GM19240 (cell line): ENCODE measurements around the gene CLIC1.

Experiments
- DNase-seq: peaks from one replicate; pipeline ENCODE4 v3.0.0; 2011; ENCODE audit warnings: low spot score; ENCODE audit not compliant: insufficient read length

The CLIC1 gene

DNA sequence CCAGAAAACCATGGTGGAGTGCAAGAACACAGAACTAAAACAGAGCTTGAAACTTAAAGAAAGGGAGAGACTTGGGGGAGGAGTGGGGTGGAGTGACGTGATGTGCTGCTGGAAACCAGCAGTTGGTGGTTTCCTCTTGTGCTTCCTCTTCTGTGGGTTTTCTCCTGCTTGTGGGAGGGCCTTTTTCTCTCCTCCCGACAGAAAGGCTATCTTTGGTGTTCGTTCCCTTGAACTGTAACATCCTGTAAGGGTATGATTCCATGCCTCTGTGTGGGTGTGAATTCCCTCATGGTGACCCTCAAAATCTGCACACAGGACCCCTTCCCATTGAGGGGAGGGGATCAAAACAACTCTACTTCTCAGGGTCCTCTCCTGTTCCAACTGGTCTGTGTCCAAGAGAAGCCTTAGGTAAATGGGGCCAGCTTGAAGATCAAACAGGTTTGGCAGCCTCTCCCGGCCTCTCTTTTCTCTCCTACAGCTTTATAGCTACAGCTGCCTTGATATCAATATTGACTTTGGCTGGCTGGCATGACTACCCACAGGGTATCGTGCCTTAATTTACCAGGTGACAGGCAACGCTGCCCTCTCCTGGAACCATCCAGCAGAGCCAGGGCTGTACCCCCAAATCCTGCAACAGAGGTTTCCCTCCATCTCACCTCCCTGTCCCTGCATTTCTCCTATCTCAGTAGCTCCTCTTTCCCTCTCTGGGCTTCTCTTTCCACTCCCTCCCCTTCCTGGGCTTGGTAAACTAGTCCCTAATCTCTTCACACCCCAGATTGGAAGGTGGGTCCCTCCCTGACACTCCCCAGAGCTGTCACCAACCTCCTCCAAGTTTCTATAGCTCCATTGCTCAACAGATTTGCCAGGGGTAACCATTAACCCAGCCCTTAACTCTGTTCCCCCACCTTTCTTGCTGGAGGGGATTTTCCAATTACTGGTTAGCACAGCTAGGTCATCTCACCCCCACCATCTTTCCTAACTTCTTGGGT lies 2.0 kb upstream of the CLIC1 start:
- peak; percentile 39 for DNase-seq

DNA sequence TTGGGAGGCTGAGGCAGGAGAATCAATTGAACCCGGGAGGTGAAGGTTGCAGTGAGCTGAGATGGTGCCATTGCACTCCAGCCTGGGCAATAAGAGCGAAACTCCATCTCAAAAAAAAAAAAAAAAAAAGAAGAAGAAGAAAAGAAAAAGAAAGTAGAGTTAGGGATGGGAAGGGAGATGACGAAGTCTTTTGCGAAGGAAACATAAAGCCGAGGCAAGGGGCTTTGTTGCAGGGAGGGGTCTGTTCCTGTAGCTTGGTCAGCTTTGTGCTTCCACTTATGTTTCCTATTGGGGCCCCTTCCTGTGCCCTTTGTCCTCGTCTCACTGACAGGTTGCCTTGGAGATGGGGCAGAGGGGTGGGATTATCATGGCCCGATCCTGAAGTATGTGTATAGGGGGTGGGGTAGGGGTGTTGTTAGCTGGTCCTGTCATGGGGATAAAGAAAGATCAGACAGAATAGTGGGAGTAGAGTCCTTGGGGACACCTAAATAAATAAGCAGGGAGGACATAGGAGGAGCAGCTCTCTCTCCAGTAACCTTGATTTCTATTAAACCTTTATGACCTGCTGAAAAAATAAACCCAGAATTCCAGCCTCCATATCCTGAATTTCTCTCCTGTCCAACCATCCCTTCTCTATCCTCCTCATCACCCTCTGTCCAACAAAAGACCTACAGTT lies 1.1 kb upstream of the CLIC1 start:
- DNase-seq, result no peak

DNA sequence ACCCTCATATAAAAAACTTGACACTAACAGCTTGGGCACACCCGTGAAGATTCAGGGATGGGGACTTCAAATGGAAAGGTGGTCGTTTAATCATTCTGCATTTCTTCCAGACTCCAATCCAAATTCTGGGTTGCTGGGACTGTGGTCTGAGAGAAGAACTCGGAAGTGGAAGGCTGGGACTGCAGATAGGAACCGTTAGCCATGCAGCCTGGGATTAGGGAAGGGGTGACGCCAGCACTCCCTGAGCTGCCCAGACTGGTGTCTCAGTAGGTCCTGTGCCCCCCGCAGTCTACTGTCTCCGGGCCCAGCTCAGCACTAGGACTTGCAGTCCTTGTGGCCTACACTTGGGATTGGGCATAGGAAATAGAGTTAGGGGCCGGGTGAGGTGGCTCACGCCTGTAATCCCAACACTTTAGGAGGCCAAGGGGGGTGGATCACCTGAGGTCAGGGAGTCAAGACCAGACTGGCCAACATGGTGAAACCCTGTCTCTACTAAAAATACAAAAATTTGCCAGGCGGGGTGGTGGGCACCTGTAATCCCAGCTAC lies 511 bp upstream of the CLIC1 start:
- DNase-seq, result no peak

DNA sequence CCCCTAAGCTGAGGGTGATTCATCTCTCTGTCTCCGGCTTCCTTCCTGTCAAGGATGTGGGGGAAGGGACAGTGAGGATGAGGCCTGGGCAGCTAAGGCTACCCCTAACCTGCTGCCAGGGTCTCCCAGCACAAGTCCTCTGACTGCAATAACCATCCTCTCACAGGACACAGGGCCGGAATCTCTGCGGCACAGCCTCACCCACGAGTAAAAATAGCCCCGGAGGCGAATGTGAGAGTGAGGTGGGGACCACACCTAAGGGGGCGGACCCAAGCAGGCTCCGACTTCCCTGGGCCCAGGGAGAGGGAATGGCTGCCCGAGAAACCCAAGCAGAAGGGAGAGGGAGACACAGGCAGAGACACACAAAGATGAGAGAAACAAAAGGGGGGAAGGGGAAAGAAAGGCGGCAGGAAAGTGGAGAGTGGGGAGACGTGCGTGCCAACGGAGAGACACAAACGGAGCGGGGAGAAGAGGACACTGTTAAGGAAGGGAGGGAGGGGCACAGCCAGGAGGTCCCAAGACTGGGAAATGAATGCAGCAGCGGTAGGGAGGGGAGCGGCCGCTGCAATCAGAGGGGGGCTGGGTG lies 1.4 kb downstream of the CLIC1 start:
- peak; percentile 76 for DNase-seq

DNA sequence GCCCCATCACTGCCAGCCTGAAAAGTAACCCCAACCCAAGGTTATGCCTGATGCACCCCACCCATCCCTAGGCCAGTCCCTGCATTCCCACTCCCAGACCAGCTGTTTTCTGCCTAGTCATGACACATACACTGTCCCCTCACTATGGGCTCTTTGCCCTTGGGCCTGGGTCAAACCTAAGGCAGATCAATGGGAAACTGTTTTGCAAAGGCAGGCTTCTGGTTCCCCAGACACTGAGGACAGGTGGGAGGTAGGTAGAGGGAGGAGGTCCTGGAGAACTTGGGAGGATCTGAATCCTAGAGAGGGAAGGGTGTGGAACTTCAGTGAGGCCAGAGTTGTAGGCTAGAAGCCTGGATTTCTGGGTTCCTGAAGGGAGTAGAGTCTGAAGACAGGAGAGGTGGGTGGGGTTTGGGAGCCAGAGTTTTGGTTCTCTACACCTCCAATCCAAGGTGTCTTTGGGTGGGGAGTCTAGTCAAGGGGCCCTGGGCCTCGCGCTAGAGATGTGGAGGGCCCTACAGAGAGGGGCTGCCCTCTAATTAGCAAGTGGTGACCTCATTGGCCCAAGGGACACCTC lies 2.0 kb downstream of the CLIC1 start:
- DNase-seq, result no peak

DNA sequence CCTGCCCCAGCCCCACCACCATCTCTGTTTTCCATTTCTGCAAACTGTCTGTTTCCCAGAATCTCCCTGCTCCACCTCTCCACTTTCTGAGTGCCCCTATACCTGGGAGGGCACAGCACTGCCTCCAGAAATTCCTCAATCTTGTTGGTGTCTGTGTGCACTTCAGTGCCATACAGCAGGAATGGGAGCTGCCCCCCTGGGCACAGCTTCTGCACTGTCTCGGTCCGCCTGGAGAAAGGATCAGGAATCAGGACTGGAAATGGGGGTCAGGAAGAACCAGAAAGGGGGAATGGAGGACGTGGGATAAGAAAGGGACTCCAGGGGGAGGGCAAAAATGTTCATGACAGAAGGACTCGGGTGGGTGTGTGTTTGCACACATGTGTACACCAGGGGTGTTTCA lies 2.6 kb downstream of the CLIC1 start:
- no peak for DNase-seq

DNA sequence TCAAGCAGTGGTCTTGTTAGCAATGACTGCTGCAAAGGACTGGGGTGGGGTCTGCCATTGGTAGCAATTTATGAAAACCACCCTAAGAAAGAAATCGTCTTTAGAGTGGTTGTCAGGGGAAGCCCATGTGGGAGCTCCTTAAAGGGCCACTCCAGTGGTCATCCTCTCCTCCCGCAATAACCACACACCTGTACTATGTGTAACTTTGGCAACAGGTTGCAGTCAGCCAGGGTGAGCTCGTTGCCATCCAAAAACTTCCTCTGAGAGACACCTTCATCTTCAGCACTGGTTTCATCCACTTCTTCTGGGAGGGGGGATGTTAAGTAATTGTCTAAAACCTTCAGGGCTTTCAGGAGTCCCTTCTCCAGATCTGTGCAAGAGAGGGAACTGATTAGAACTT lies 4.3 kb downstream of the CLIC1 start:
- no peak for DNase-seq

DNA sequence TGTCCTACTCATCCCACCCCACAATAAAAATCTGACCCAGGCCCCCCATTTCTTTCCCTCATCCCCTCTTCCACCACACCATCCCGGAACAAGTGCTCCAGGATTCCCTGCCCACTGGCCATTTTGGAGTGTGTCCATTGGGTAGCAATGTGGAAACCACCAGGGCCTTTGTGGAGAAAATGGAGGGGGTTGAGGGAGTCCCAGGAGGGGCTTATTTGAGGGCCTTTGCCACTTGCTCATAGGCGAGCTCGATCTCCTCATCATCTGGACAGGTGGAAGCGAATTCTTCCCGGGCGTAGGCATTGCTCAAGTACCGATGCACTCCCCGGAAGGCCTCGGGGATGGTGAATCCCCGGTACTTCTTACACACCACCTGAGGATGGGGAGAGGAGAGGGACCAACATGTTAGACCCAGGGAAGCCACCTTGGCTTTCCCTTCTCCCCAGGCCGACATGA lies 5.7 kb downstream of the CLIC1 start:
- DNase-seq, result no peak

DNA sequence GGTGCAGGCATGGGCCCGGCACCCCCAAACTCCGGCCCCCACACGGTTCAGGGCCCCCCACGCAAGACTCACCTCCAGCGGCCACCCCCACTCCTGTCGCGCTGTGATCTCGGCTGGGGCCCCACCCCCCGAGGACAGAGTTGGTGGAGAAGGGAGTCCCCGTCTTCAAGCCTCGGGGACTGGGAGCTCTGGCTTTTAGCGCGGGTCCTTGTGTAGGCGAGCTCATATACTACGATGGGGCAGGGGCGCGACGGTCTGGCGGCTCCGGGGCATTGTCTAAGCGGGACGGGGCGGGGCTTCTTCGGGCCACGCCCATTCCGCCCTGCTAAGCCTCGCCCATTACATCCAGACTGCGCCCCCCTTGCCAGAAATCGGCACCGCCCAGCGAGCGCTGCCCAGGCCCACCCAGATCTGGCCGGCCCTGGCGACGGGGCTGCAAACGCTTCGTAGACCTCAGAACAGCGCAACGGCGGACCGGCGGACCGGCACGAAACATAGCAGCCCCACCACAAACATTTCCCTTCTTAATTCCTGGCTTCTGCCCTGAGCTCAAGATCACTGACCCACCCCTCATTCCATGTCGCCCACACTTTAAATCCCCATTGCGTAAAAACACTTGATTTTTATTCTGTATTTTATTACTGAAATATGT lies 6.2 kb downstream of the CLIC1 start:
- DNase-seq, result no peak

DNA sequence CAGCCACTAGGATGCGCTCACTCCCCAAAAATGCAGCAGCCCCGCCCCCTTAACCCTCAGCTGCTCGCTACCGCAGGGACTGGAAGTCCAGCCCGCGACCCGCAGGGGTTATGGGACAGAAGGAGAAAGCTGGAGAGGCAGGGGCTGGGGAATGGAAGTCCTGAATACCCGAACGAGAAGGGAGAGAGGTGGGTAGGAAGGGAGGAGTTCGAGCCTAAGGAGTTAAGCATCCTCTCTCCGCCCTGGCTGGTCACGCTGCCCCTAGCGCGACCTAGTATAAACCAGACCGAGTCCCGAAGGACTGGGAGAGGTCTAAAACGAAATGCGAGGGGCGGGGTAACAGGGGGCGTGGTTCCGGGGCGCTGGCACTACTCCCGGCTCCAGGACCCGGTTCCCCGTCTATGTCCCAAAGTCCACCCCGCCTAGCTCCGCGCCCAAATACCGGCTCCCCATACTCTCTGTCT lies 6.8 kb downstream of the CLIC1 start:
- no peak for DNase-seq

DNA sequence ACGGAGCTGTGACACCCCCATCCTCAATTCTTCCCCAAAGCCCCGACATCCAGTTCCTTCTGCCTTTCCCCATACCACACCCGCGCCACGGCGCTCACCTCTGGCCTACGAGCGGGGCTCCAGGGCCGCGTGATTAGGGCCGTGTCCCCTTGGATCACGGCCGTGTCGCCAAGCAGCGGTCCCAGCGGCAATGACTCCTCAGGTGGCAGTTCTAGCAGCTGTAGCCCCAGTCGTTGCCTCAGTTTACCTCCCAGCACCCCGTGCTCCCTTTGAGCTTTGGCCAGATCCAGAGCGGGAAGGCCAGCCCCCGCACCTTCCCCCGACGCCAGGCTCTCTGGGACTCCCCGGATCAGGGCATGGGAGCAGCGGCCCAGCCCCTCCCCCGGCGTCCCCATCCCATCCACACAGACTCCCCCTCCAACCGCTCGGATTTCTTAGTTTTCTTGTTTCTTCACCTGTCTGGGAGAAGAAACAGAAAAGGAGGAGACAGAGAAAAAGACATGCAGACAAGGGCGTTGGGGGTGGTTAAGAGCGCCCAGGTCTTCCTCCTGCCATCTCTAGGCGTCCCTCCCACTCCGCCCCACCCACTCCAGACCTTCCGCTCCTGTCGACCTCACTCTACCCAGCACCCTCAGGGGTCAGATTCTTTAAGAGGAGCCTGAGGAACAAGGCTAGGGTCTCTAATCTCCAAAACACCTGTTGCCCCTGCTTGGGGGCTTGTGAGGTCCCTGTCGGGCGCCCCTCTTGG lies 7.4 kb downstream of the CLIC1 start, which contains the start of gene DDAH2:
TSS of gene DDAH2 (minus strand) at position 533 of the 748 bp plus-strand sequence. CDS start at position 395, 138 bp downstream.
- no peak for DNase-seq

DNA sequence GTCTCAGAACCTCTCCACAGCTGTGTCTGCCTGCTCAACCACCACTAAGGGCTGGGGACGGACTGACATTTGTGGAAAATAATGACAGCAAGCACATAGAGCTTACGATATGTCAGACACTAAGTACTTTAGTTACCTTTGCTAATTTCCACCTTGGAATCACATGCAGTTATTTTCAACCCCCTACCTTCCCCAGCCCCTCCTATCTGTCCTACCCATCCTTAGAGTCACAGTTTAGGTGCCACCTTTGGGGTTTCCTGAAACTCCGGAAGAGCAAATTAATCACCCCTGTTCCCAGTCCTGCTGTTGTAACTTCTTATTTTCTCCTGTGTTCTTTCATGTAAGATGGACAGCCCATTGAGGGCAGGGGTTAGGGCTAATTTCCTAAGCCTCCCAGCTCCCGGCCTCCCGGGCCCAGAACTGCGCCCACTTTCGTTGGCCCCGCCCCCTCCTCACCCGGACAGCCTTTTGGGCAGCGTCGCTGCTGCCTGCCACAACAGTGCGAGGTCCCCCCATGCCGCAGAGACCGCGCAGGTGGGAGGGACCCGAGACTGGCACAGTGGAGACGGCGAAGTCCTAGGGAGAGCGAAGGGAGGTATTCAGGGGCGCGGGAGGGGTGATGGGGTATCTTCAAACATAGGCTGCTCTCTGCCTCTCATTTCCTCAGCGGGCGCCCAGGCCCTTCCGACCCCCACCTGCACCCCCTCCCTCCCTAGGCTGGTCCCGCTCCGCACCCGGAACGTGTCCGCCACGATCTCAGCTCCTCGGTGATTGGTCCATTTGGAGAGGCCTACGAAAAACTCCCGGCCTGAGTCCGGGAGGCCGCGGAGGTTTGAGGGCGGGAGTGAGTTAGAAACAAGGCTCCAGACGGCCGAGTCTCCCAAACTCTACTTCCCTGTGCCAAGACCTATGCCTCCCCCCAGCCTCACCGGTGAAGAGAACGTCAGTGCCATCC lies 8.3 kb downstream of the CLIC1 start:
- DNase-seq, result no peak

DNA sequence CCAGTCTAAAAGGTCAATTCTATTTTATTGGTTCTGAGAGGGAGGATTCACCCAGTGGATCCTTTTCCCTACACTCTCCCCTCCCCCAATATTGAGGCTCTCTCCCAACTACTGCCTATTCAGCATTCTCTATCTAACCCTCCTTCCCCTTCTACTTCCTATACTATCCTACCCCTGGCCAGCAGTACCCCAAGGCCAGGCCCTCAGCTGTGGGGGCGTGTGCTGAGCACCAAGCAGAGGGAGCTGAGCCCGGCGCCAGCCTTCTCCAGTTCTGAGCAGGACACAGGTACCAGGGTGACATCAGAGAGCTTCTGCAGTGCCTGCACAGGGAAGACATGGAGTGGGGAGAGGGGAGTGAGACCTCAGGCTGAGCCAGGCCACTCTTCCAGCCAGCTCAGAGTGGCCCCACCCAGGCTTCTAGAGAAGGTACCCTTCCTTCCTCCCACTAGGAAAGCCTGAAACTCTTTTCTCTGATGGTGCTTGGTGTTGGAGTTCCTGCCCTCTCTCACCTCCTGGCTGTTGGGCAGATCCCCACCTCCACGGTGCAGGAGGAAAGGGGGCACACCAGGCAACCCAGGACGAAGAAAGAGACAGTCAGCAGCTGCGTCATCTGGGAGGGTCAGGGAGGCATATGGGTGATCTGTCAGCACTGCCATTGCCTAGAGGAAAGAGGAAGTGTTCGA lies 9.2 kb downstream of the CLIC1 start:
- DNase-seq, result no peak

DNA sequence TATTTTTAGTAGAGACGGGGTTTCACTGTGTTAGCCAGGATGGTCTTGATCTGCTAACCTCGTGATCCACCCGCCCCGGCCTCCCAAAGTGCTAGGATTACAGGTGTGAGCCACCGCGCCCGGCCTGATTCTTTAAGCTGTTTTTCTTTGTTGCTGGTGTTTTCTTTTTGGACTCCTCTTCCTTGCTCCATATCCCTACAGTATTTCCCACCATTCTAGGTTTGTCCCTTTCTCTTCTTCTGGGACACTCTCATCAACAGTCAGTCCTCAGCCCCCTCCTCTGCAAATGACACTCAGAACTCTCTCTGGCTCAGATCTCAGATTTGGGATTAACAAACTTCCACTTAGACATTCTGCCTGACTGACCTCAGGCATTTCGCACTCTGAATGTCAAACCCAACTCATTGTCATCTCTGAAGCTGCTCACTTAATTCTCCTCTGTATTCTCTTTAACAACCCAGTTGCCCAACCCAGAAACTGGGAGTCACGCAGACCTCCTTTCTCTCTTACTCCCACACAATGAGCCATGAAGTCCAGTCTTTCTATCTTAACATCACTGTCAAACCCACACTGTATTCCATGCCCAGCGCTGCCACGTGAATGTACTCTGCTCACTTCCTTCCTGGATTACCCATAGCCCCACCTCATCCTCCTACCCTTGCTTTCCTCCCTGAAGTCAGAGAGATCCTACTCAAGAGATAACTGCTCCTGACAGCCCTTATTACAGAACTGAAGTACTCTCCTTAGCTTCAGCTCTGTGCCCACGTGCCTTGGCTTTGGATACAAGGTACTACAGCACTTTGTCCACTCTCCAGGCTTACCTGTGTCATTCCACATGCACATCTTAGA lies 10.6 kb downstream of the CLIC1 start:
- no peak for DNase-seq

DNA sequence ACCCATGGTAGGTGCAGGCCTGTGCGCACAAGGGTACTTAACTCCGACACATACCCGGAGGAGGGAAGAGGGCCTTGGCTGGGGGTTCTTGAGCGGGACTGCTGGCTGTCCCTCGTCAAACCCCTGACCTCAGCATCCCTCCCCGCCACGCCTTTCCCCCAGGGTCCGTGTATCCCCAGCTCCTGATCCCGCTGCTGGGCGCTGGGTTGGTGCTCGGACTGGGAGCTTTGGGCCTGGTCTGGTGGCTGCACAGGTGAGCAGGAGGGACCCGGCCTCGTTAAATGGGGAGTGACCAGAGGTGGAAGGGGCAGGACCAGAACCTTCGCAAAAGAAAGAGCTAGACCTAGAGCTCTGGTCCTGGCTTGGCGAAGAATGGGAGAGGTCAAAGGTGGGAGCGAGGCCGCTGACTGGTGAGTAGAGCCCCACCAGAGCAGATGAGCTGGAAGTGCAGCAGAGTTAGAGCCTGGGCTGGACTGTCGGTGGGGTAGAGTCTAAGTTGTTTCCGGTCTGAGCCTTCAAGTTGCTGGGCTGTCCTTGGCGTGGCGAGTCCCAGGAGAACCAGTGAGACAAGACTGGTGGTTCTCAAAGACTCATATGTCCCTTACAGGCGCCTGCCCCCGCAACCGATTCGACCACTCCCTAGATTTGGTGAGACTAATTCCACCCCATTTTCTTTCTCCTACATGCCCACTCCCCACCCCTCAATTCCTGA lies 12.2 kb downstream of the CLIC1 start:
- no peak for DNase-seq

DNA sequence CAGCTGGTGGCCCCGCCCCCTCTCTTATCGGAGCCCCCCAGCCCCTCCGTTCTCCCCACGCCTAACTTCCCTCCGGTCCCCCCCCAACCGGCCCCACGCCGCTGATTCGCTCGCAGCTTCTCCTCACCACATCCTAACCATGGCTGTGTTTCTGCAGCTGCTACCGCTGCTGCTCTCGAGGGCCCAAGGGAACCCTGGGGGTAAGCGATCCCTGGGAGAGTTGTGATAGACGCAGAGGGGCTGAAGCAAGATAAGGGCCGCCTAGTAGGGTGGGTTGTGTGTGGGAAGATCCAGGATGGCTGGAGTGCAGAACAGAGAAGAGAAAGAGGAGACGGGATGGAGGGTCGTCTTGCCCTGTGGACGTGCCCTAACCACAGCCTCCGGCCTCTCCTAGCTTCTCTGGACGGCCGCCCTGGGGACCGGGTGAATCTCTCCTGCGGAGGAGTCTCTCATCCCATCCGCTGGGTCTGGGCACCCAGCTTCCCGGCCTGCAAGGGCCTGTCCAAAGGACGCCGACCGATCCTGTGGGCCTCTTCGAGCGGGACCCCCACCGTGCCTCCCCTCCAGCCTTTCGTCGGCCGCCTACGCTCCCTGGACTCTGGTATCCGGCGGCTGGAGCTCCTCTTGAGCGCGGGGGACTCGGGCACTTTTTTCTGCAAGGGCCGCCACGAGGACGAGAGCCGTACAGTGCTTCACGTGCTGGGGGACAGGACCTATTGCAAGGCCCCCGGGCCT lies 12.9 kb downstream of the CLIC1 start, which contains the start of gene MPIG6B:
TSS of gene MPIG6B (plus strand) at position 129 of the 735 bp plus-strand sequence. CDS start at position 140, 11 bp downstream.
- no peak for DNase-seq
